Pancreas (tissue), 10 donors: ENCODE data around the gene TMEM108. TPM values are rescaled to one million over a fixed set of nuclear protein-coding genes. Genes with fewer than 3 reads are reported as not detected.

Source experiments
- ATAC-seq, 4 donors: fragments of 200-7000 bp; cut with Tn5 transposase; one replicate each; pipeline versions ENCODE4 v1.8.0 to v1.9.1; 2020; ENCODE audit warnings: mild to moderate bottlenecking in 4 of 4, moderate library complexity in 4 of 4
- DNase-seq, 6 donors: peaks; one replicate each; pipeline ENCODE4 v3.0.0-alpha.2; 2020
- FAIRE-seq: peaks from 2 replicates; lab custom pipeline; 2012; peaks lifted over from hg19 to GRCh38; lab: Jason Lieb, UNC
- H3K27ac ChIP-seq, 4 donors: fragments of 200-600 bp; sonication (generic); 1 replicate in 3 of 4; 2 replicates in 1 of 4; pipeline versions ENCODE4 v1.5.0 to v1.8.0; 2020
- H3K27me3 ChIP-seq, 4 donors: fragments of 200-600 bp; one replicate each; pipeline ENCODE4 v1.8.0; 2021
- H3K36me3 ChIP-seq, 3 donors: fragments of 200-600 bp; sonication (generic) in 1 of 3; one replicate each; pipeline versions ENCODE4 v1.5.0 to v1.8.0; 2020 to 2021
- H3K4me1 ChIP-seq, 3 donors: fragments of 200-600 bp; one replicate each; pipeline ENCODE4 v1.8.0; 2021
- H3K4me3 ChIP-seq, 4 donors: fragments of 200-600 bp; sonication (generic) in 2 of 4; one replicate each; pipeline versions ENCODE4 v1.5.0 to v1.8.0; 2020 to 2021
- H3K9me3 ChIP-seq, 4 donors: fragments of 200-600 bp; one replicate each; pipeline ENCODE4 v1.8.0; 2021
- CTCF ChIP-seq, 4 donors: fragments of 200-600 bp; sonication (generic) in 3 of 4; IDR thresholded peaks; one replicate each; pipeline versions ENCODE4 v1.5.0 to v1.8.0; 2021; ENCODE audit warnings: antibody characterized with exemption in 4 of 4
- WGBS, 2 donors: extraction: QIAGEN DNeasy Blood & Tissue Kit; methylation state at CpG; one replicate each; pipeline ENCODE4 v1.1.7; 2013; 5-methylcytosine and 5-hydroxymethylcytosine counted together
- intact Hi-C, 3 donors: fragments of 100-400 bp; cut with DNase I; formaldehyde crosslinking; loops; one replicate each; pipeline versions ENCODE4 v1.11.1 to v1.14.2; 2022
- polyA plus RNA-seq, 2 donors: library from polyadenylated mRNA; stranded (reverse); fragments of 200-250 nt; gene quantifications; one replicate each; pipeline ENCODE4 v1.2.3, GENCODE V29; 2013
- total RNA-seq, 6 donors: library from RNA; stranded (reverse); fragmentation: NEBNext Ultra II Directional in 4 of 6; extraction: Animal tissue kit (Norgen Biotek cat#: 25700) in 4 of 6; gene quantifications; one replicate each; pipeline versions ENCODE4 v1.2.1 to v1.2.4, GENCODE V29; 2021 to 2023
- donor health status: healthy with polysubstance abuse.
- donor health status: DM: no; HTN: no; CAD: no; lungs with moderate emphysema.
- donor health status: DM: no; HTN: no; CAD: no.
- donor health status: control.
- donor health status: control.
- donor health status: Bipolar disorder and iron deficiency.
- donor health status: DM: yes; HTN: yes; CAD: no.
- donor health status: DM: no; HTN: no; CAD: no.
- donor health status: DM: no; HTN: no; CAD: no.
- donor health status: DM: yes; HTN: yes; CAD: no.

The TMEM108 gene
- total and polyA plus RNA-seq, 8 donors, result 0.23 to 2.1 (median 0.52) TPM

GRCh38 chr3:133069556-133070286 is 31.5 kb downstream of the TMEM108 start:
- 89 to 91% methylated on average over 2 of the region's 2 CpGs for WGBS, 2 donors
- H3K27me3 ChIP-seq, result no peaks in the 10 kb centered on the region
- H3K9me3 ChIP-seq, result no peaks in the 10 kb centered on the region
- H3K4me3 ChIP-seq, result no peak overlapping the region
- TF ChIP-seq CTCF (IDR thresholded peaks at IDR 0.05), result no peak
- FAIRE-seq, result no peak
- no peak for ATAC-seq
- H3K36me3 ChIP-seq, result no peaks in the 10 kb centered on the region
- H3K27ac ChIP-seq, result no peak overlapping the region
- DNase-seq, result no peak
- no peaks in the 10 kb centered on the region for H3K4me1 ChIP-seq
- intact Hi-C loops, result no loop called here

GRCh38 chr3:133074977-133075376 is 36.8 kb downstream of the TMEM108 start:
- DNase-seq (no peak), FAIRE-seq (no peak), ATAC-seq (no peak)
- Histone ChIP-seq H3K27me3 (no peaks in the 10 kb centered on the region), H3K4me3 (no peak overlapping the region), H3K36me3 (no peaks in the 10 kb centered on the region), H3K9me3 (no peaks in the 10 kb centered on the region), H3K4me1 (no peaks in the 10 kb centered on the region), H3K27ac (no peak overlapping the region)
- intact Hi-C loops, result no loop called here
- TF ChIP-seq CTCF (IDR thresholded peaks at IDR 0.05), result no peak
- 72 to 86% methylated on average over 4 of the region's 4 CpGs for WGBS, 2 donors

GRCh38 chr3:133077688-133078087 is 39.5 kb downstream of the TMEM108 start:
- DNase-seq (no peak), FAIRE-seq (no peak), ATAC-seq (no peak)
- Histone ChIP-seq H3K36me3 (no peaks in the 10 kb centered on the region), H3K27me3 (no peaks in the 10 kb centered on the region), H3K4me3 (no peak overlapping the region), H3K9me3 (no peaks in the 10 kb centered on the region), H3K4me1 (no peaks in the 10 kb centered on the region), H3K27ac (no peak overlapping the region)
- intact Hi-C loops, result no loop called here
- TF ChIP-seq CTCF (IDR thresholded peaks at IDR 0.05), result no peak
- 25 to 36% methylated on average over 3 of the region's 3 CpGs for WGBS, 2 donors

- ATAC-seq, result no peak
- FAIRE-seq, result no peak
- DNase-seq, result no peak
- no peaks in the 10 kb centered on the region for H3K36me3 ChIP-seq
- 60 to 81% methylated on average over 3 of the region's 3 CpGs for WGBS, 2 donors
- H3K4me3 ChIP-seq, result no peak overlapping the region
- H3K27ac ChIP-seq, result no peak overlapping the region
- no peaks in the 10 kb centered on the region for H3K4me1 ChIP-seq
- H3K27me3 ChIP-seq, result no peaks in the 10 kb centered on the region
- intact Hi-C loops, result no loop called here
- H3K9me3 ChIP-seq, result no peaks in the 10 kb centered on the region
- TF ChIP-seq CTCF (IDR thresholded peaks at IDR 0.05), result no peak
These were observed 41.4 kb downstream of the TMEM108 start for GRCh38 chr3:133079621-133080020.

GRCh38 chr3:133081016-133081415 is 42.8 kb downstream of the TMEM108 start:
- no peak for TF ChIP-seq CTCF (IDR thresholded peaks at IDR 0.05)
- no peaks in the 10 kb centered on the region for H3K27me3 ChIP-seq
- H3K4me1 ChIP-seq, result no peaks in the 10 kb centered on the region
- no peaks in the 10 kb centered on the region for H3K9me3 ChIP-seq
- no peak overlapping the region for H3K27ac ChIP-seq
- no peak for ATAC-seq
- DNase-seq, result no peak
- FAIRE-seq, result no peak
- 70 to 78% methylated on average over 7 of the region's 7 CpGs for WGBS, 2 donors
- intact Hi-C loops, result no loop called here
- H3K4me3 ChIP-seq, result no peak overlapping the region
- H3K36me3 ChIP-seq, result no peaks in the 10 kb centered on the region
